ENCODE measurements around the gene ABLIM3. TPM values are rescaled to one million over a fixed set of nuclear protein-coding genes. Genes with fewer than 3 reads are reported as not detected.

ABLIM3 gene
- total RNA-seq, 1 experiment from 2014 or later = 12.9 TPM

GRCh38 chr5:149168276-149168906 lies 27.1 kb downstream of the ABLIM3 start:
- CTCF ChIA-PET = no interaction called here
- TF ChIP-seq CTCF (IDR thresholded peaks at IDR 0.05) (no peak), POLR2AphosphoS5 (IDR thresholded peaks at IDR 0.05; ENCODE audit: low read depth, low read length) (no peak), TCF7L2 (IDR thresholded peaks at IDR 0.05; ENCODE audit: low read depth, low read length) (no peak), REST (IDR thresholded peaks at IDR 0.05; ENCODE audit: insufficient read depth in 1 of 2, low read depth in 2 of 2, low read length in 1 of 2) (no peak), SIN3A (IDR thresholded peaks at IDR 0.05; ENCODE audit: borderline replicate concordance, insufficient read depth, low read depth, low read length) (no peak)
- Histone ChIP-seq H3K27me3 (ENCODE audit: control insufficient read depth, insufficient read depth, low read length) (no peaks in the 10 kb centered on the region), H3K36me3 (ENCODE audit: control insufficient read depth, insufficient read depth, low read length) (no peaks in the 10 kb centered on the region), H3K4me1 (ENCODE audit: control insufficient read depth, insufficient read depth, low read length) (no peaks in the 10 kb centered on the region), H3K4me3 (ENCODE audit: low read depth in 2 of 2, low read length in 2 of 2) (no peak overlapping the region), H3K27ac (ENCODE audit: low read length) (no peak overlapping the region), H3K9me3 (ENCODE audit: control insufficient read depth, insufficient read depth, low read depth, low read length) (no peaks in the 10 kb centered on the region)
- POLR2A ChIA-PET = no interaction called here
- ATAC-seq = no peak
- in situ Hi-C loops (cut with HindIII; ENCODE audit: low pct_unique_long_range_greater_than_20kb, low sequenced_read_pairs) = no loop called here
- no peak for DNase-seq (ENCODE audit: low read depth, low spot score)
- no TSS peak for BruUV-seq (replicated peaks)
- intact Hi-C loops (cut with micrococcal nuclease; ENCODE audit: unreplicated experiment) = no loop called here

GRCh38 chr5:149170299-149170698 lies 29.0 kb downstream of the ABLIM3 start:
- 0 out of 2 replicates have a peak, but pooled peaks cover 10% of the 10 kb centered on the region for H3K4me1 ChIP-seq (ENCODE audit: control insufficient read depth, insufficient read depth, low read length)
- CTCF ChIA-PET = no interaction called here
- no TSS peak for BruUV-seq (replicated peaks)

More at GRCh38 chr5:149170299-149170698, 29.0 kb downstream of the ABLIM3 start:
- intact Hi-C loops (cut with micrococcal nuclease; ENCODE audit: unreplicated experiment) = no loop called here
- Histone ChIP-seq H3K36me3 (ENCODE audit: control insufficient read depth, insufficient read depth, low read length) (no peaks in the 10 kb centered on the region), H3K27ac (ENCODE audit: low read length) (no peak overlapping the region), H3K4me3 (ENCODE audit: low read depth in 2 of 2, low read length in 2 of 2) (no peak overlapping the region), H3K9me3 (ENCODE audit: control insufficient read depth, insufficient read depth, low read depth, low read length) (no peaks in the 10 kb centered on the region), H3K27me3 (ENCODE audit: control insufficient read depth, insufficient read depth, low read length) (no peaks in the 10 kb centered on the region)
- TF ChIP-seq TCF7L2 (IDR thresholded peaks at IDR 0.05; ENCODE audit: low read depth, low read length) (no peak), CTCF (IDR thresholded peaks at IDR 0.05) (no peak), REST (IDR thresholded peaks at IDR 0.05; ENCODE audit: insufficient read depth in 1 of 2, low read depth in 2 of 2, low read length in 1 of 2) (no peak), POLR2AphosphoS5 (IDR thresholded peaks at IDR 0.05; ENCODE audit: low read depth, low read length) (no peak), SIN3A (IDR thresholded peaks at IDR 0.05; ENCODE audit: borderline replicate concordance, insufficient read depth, low read depth, low read length) (no peak)
- in situ Hi-C loops (cut with HindIII; ENCODE audit: low pct_unique_long_range_greater_than_20kb, low sequenced_read_pairs) = no loop called here
- ATAC-seq = no peak
- POLR2A ChIA-PET = no interaction called here
- DNase-seq (ENCODE audit: low read depth, low spot score) = no peak

Measured in Panc1 (cell line).